ENCODE data around the gene PRR7. TPM values are rescaled to one million over a fixed set of nuclear protein-coding genes. Genes with fewer than 3 reads are reported as not detected.

Gene PRR7
- total and polyA plus RNA-seq, 8 donors = 0.61 to 3.7 (median 1.1) TPM; not detected in 4

DNA sequence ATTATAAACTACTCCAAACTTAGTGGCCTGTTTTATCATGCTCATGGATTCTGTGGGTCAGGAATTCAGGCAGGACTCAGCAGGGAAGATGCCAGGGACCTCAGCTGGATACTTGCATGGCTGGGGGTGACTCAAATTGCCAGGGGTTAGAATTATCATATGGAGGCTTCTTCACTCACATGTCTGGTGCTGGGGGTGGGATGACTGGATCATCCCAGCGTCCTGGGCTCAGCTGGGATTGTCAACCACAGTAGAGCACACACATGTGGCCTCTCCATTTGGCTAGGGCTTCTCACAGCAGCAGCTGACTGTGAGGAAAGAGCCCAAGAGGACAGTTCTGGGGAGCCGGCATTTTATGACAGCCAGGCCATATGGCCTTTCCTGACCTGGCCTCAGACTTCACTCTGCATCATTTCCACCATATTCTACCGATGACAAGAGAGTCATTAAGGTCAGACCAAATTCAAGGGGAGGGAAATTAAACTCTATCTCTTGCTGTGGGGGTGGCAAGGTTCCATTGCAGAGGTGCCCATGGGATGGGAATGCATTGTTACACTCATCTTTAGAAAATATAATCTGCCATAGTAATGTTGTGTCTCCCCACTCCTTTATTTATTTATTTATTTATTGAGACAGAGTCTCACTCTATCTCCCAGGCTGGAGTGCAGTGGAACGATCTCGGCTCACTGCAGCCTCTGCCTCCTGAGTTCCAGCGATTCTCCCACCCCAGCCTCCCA is 25.4 kb upstream of the PRR7 start:
- intact Hi-C loops (cut with DNase I; ENCODE audit: low total_unique reads) = no loop called here

DNA sequence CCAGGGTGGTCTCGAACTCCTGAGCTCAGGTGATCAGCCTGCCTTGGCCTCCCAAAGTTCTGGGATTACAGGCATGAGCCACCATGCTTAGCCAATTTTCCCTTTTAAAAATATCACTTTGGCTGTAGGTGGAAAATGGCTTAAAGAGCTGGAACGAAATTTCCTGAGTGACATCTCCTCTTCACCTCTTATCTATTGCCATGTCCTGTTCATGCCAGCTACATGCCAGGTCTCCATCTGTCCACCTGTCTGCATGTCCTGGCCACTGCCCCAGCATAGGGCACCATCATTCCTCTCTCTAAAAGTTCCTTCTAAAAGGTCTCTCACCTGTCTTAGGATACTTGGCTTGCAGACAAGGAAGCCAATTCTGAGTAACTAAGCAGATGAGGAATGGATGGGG is 22.9 kb upstream of the PRR7 start:
- H3K36me3 ChIP-seq = no peaks in the 10 kb centered on the region
- H3K27me3 ChIP-seq = no peaks in the 10 kb centered on the region
- intact Hi-C loops (cut with DNase I; ENCODE audit: low total_unique reads) = no loop called here
- no peak overlapping the region for H3K4me3 ChIP-seq
- WGBS, 5 donors = 85 to 100% (median 86%) methylated on average over 2 of the region's 2 CpGs
- no peak for DNase-seq
- H3K9me3 ChIP-seq = no peaks in the 10 kb centered on the region
- no peak for TF ChIP-seq POLR2AphosphoS5 (IDR thresholded peaks at IDR 0.05)
- no peak for TF ChIP-seq POLR2A (IDR thresholded peaks at IDR 0.05)
- TF ChIP-seq EP300 (IDR thresholded peaks at IDR 0.05) = no peak
- TF ChIP-seq, protein P1, sequence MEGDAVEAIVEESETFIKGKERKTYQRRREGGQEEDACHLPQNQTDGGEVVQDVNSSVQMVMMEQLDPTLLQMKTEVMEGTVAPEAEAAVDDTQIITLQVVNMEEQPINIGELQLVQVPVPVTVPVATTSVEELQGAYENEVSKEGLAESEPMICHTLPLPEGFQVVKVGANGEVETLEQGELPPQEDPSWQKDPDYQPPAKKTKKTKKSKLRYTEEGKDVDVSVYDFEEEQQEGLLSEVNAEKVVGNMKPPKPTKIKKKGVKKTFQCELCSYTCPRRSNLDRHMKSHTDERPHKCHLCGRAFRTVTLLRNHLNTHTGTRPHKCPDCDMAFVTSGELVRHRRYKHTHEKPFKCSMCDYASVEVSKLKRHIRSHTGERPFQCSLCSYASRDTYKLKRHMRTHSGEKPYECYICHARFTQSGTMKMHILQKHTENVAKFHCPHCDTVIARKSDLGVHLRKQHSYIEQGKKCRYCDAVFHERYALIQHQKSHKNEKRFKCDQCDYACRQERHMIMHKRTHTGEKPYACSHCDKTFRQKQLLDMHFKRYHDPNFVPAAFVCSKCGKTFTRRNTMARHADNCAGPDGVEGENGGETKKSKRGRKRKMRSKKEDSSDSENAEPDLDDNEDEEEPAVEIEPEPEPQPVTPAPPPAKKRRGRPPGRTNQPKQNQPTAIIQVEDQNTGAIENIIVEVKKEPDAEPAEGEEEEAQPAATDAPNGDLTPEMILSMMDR (IDR thresholded peaks at IDR 0.05) = no peak
- H3K27ac ChIP-seq = no peak overlapping the region
- H3K4me1 ChIP-seq = peaks cover 22 to 28% (median 27%) of the 10 kb centered on the region in 4 donors

More for the DNA sequence above, 25.4 kb upstream of the PRR7 start:
- no peaks in the 10 kb centered on the region for H3K27me3 ChIP-seq
- H3K36me3 ChIP-seq = no peaks in the 10 kb centered on the region
- no peak overlapping the region for H3K27ac ChIP-seq
- DNase-seq = no peak
- no peaks in the 10 kb centered on the region for H3K9me3 ChIP-seq
- TF ChIP-seq, protein P1 (IDR thresholded peaks at IDR 0.05) = no peak
- TF ChIP-seq EP300 (IDR thresholded peaks at IDR 0.05) (no peak), POLR2A (IDR thresholded peaks at IDR 0.05) (no peak), POLR2AphosphoS5 (IDR thresholded peaks at IDR 0.05) (no peak)
- H3K4me3 ChIP-seq = no peak overlapping the region
- peaks cover 4 to 16% (median 9%) of the 10 kb centered on the region in 4 donors for H3K4me1 ChIP-seq
- WGBS, 5 donors = 83 to 87% (median 84%) methylated on average over 6 of the region's 6 CpGs

DNA sequence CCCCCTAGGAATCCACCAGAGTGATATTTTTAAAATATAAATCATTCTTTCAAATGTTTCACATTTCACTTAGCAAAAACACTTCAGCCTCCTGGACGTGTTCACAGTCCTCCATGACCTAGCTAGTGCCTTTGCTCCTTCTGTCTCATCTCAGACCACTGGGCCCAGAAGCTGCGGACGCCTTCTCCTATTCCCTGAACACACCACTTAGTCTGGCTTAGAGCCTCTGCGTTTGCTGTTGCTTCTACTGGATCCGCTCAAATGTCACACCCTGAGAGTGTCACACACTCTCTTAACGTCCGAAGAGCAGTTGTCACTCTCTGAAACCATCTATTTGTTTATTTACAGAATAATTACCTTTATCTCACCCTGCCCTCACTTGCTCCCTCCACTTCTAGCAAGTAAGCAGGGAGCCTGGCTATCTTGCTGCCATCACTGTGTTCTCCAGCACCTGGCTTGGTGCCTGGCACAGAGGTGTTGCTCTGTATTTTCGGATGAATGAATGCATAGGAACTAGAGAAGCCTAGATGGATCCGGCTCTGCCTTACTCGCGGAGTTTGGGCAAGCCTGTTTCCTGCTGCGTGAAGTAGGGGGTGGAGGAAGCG is 21.3 kb upstream of the PRR7 start:
- TF ChIP-seq, protein P1 (IDR thresholded peaks at IDR 0.05) = no peak
- TF ChIP-seq EP300 (IDR thresholded peaks at IDR 0.05) (no peak), POLR2AphosphoS5 (IDR thresholded peaks at IDR 0.05) (no peak), POLR2A (IDR thresholded peaks at IDR 0.05) (no peak)
- DNase-seq = peak in 1 of 2 donors; percentile 46
- Histone ChIP-seq H3K4me3 (peak overlapping the region; percentile 43 to 63 (median 48)), H3K27ac (peak overlapping the region; percentile 94 to 98 (median 96)), H3K4me1 (peaks cover 23 to 45% (median 41%) of the 10 kb centered on the region in 4 donors), H3K9me3 (no peaks in the 10 kb centered on the region), H3K27me3 (no peaks in the 10 kb centered on the region), H3K36me3 (peaks cover 0 to 5% (median 3%) of the 10 kb centered on the region in 4 donors)
- intact Hi-C loops (cut with DNase I; ENCODE audit: low total_unique reads) = no loop called here
- WGBS, 5 donors = 35 to 38% (median 37%) methylated on average over 13 of the region's 13 CpGs

DNA sequence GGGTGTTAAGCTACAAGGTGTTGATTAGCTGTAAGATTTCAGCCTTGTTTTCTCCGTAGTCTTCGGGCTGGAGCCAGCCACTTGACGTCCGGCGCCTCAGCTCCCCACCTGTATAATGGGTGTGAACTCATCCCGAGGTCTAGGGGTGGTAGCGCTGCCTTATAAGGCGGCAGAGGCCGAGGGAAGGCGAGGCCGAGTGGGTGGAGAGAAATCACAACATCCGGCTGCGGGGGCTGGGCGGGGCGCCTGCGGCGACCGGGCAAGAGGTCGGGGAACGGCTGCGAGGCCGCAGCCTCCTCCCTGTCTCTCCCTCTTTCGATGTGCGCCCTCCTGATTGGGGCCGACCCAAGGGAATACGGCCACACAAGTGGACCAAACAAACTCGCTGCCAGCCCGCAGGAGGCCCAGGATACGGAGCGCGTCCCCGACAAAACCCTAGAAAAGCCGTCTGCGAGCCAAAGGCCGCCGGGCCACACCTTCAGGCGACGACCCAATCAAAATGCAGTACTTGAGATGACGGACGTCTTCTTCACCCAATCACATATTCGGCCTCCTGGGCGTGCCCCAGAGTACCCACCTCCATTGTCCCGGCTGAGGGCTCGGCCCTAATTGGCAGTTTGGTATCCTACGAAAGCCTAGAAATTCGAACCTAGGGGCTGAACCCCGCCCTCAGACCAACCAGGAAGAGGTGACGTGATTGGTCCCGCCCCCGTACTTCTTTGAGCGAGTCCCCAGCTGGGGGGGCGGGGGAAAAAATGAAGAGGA is 20.6 kb upstream of the PRR7 start:
- no peaks in the 10 kb centered on the region for H3K9me3 ChIP-seq
- intact Hi-C loops (cut with DNase I; ENCODE audit: low total_unique reads) = no loop called here
- peak; percentile 100 for DNase-seq
- peaks cover 4 to 12% (median 9%) of the 10 kb centered on the region in 4 donors for H3K36me3 ChIP-seq
- no peaks in the 10 kb centered on the region for H3K27me3 ChIP-seq
- H3K4me3 ChIP-seq = peak overlapping the region; percentile 43 to 63 (median 48)
- H3K4me1 ChIP-seq = peaks cover 23 to 51% (median 46%) of the 10 kb centered on the region in 4 donors
- WGBS, 5 donors = 0 to 1% (median 0%) methylated on average over 24 to 52 of the region's 52 CpGs
- peak overlapping the region; percentile 94 to 98 (median 96) for H3K27ac ChIP-seq
- TF ChIP-seq, protein P1 (IDR thresholded peaks at IDR 0.05) = no peak
- TF ChIP-seq EP300 (IDR thresholded peaks at IDR 0.05) = no peak
- peak in 1 of 4 donors; percentile 79 for TF ChIP-seq POLR2A (IDR thresholded peaks at IDR 0.05)
- peak; percentile 38 to 81 (median 76) for TF ChIP-seq POLR2AphosphoS5 (IDR thresholded peaks at IDR 0.05)
